ACC112 (cell line): ENCODE data around the gene ZNF862.
"Not testable (repeated sequence)": the region's sequence is repeated elsewhere in the genome, so short reads cannot be mapped to it uniquely, and the experiment has no call there.

Experiments used
- H2AFZ ChIP-seq: fragments of 200-600 bp; sonication (generic); one replicate; pipeline ENCODE4 v1.6.0; 2017; ENCODE audit warnings: antibody characterized with exemption, low read length; ENCODE audit not compliant: unreplicated experiment
- H3K27ac ChIP-seq: fragments of 200-600 bp; sonication (generic); 2 replicates; pipeline ENCODE4 v1.5.1; 2014; ENCODE audit warnings: low read depth, mild to moderate bottlenecking, antibody characterized with exemption, low read length, moderate library complexity
- H3K27me3 ChIP-seq: fragments of 200-600 bp; sonication (generic); 2 replicates; pipeline ENCODE4 v1.6.1; 2014; ENCODE audit warnings: mild to moderate bottlenecking, antibody characterized with exemption, low read length, moderate library complexity, mixed read lengths; ENCODE audit not compliant: insufficient read depth
- H3K36me3 ChIP-seq: fragments of 200-600 bp; sonication (generic); 2 replicates; pipeline ENCODE4 v1.6.1; 2016; ENCODE audit warnings: mild to moderate bottlenecking, antibody characterized with exemption, low read length, moderate library complexity, mixed read lengths; ENCODE audit not compliant: insufficient read depth
- H3K4me1 ChIP-seq: fragments of 200-600 bp; sonication (generic); one replicate; pipeline ENCODE4 v1.6.1; 2016; ENCODE audit warnings: low read length, mixed read lengths; ENCODE audit not compliant: insufficient read depth, unreplicated experiment, control insufficient read depth
- H3K4me3 ChIP-seq: fragments of 200-600 bp; sonication (generic); 2 replicates; pipeline ENCODE4 v1.5.1; 2014; ENCODE audit warnings: mild to moderate bottlenecking, low read depth, low read length
- H3K79me2 ChIP-seq: fragments of 200-600 bp; sonication (generic); one replicate; pipeline ENCODE4 v1.6.0; 2016; ENCODE audit warnings: low read length; ENCODE audit not compliant: control insufficient read depth, unreplicated experiment, insufficient read depth

Gene ZNF862

DNA sequence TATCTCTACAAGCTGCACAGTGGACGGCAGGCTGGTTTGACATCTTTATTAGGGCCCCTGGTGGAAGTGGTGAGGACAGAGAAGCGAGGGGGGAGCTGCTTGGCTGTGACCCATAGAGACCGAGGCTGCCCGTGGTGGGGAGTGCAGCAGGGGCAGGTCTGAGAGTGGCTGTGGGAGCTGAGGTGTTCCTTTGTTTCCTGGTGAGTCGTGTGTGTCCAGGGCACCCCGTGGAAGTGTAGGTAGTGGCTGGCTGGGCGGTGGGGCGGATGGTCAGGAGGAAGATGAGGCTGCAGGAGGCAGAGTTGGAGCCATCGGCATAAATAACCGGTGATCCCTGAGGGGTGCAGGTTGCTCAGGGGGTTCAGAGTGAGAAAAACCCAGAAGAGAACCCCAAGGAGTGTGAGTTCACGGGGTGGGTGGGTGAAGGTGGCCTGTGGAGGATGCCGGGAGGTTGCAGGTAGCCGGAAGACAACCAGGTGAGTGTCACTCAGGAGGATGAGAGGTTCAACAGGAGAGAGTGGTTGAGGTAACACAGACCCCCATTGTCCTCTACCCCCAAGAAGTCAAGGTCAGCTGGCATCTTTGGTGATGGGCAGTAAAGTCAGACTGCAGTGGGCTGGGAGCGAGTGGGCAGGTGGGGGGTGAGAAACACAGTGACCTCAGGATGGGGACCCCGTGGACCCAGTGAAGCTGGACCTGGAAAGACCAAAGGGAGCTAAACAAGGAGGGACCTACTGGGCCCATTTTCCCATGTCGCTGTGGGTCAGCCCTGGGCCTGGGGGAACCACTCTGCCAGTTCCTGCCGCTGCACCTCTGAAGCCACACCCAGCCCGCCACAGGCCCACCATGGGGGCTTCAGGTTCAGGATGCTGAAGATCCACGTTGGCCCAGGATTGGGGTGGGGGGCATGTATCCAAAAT lies 43.4 kb downstream of the ZNF862 start:
- Histone ChIP-seq H3K27ac (no peak overlapping the region), H3K79me2 (no peaks in the 10 kb centered on the region), H3K27me3 (peaks cover 5% of the 10 kb centered on the region; the same call in 1 of the 2 replicates), H3K4me3 (no peak overlapping the region), H3K36me3 (no peaks in the 10 kb centered on the region), H3K4me1 (peaks cover 6% of the 10 kb centered on the region), H2AFZ (no peak overlapping the region)

DNA sequence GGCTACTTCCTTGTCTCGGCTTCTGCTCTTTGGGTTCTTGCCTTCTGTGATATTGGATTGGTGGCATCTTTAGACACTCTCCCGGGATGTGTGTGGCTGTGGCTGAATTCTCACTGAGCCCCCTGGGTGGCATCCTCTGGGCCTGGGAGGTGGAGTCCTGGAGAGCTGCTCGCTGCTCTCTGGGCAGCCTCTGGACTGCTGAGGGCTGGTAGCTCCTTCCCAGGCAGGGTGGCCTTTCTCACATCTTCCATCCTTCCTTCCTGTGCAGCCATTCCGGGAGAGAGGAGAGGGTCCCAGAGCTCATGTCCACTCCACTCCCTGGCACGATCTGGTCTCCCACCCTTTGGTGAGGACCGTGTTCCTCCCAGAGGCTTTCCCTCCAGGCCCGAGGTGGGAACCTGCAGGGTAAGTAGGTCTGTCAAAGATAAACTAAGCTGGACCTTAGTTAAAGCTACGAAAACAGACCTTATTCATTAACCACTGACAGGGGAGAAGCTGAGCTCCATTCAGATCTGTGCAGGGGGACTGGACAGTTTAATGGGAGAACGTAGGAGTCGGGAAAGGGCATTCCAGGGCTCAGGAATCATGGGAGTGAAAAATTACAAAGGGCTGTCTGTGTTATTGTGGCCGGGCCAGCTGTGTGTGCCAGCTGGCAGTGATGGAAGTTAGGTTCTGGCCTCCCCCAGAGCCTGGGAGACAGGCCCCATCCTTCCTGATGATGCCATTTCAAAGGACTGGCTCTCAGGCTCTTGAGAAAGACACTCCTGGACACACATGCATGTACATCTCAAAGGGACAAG lies 44.3 kb downstream of the ZNF862 start:
- no peaks in the 10 kb centered on the region for H3K36me3 ChIP-seq
- H3K27ac ChIP-seq = no peak overlapping the region
- no peak overlapping the region for H2AFZ ChIP-seq
- no peak overlapping the region for H3K4me3 ChIP-seq
- peaks cover 6% of the 10 kb centered on the region for H3K4me1 ChIP-seq
- H3K79me2 ChIP-seq = no peaks in the 10 kb centered on the region
- peaks cover 5% of the 10 kb centered on the region; the same call in 1 of the 2 replicates for H3K27me3 ChIP-seq

GRCh38 chr7:149883048-149883438 lies 44.9 kb downstream of the ZNF862 start:
- Histone ChIP-seq H3K79me2 (no peaks in the 10 kb centered on the region), H3K4me1 (peaks cover 6% of the 10 kb centered on the region), H3K4me3 (no peak overlapping the region), H3K27me3 (peaks cover 5% of the 10 kb centered on the region; the same call in 1 of the 2 replicates), H2AFZ (no peak overlapping the region), H3K27ac (no peak overlapping the region), H3K36me3 (no peaks in the 10 kb centered on the region)

- Histone ChIP-seq H3K79me2 (no peaks in the 10 kb centered on the region), H3K36me3 (no peaks in the 10 kb centered on the region), H2AFZ (no peak overlapping the region), H3K27ac (no peak overlapping the region), H3K4me1 (peaks cover 6% of the 10 kb centered on the region), H3K27me3 (peaks cover 5% of the 10 kb centered on the region; the same call in 1 of the 2 replicates), H3K4me3 (no peak overlapping the region)
These were observed 45.3 kb downstream of the ZNF862 start for GRCh38 chr7:149883452-149883861.

DNA sequence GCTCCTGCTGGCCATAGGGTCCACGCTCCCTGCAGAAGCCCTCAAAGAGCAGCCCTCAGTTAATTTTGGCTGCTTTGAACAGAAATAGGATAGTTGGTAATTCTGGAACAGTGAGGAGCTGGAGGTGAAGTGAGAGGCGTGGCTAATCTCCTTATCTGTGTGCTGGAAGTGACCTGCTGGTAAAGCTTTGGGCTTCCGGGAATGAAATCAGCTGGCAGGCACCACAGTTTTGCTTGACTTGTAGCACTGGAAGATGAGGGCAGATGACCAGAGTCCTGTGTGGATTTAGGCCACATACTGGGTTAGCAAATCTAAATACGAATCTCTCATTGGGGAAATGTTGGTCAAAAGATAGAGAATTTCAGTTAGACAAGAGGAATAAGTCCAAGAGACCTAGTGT lies 45.8 kb downstream of the ZNF862 start:
- no peaks in the 10 kb centered on the region for H3K79me2 ChIP-seq
- H3K36me3 ChIP-seq = no peaks in the 10 kb centered on the region
- no peak overlapping the region for H3K27ac ChIP-seq
- H3K4me3 ChIP-seq = no peak overlapping the region
- peaks cover 6% of the 10 kb centered on the region for H3K4me1 ChIP-seq
- H2AFZ ChIP-seq = no peak overlapping the region
- H3K27me3 ChIP-seq = peaks cover 6% of the 10 kb centered on the region; the same call in 1 of the 2 replicates

DNA sequence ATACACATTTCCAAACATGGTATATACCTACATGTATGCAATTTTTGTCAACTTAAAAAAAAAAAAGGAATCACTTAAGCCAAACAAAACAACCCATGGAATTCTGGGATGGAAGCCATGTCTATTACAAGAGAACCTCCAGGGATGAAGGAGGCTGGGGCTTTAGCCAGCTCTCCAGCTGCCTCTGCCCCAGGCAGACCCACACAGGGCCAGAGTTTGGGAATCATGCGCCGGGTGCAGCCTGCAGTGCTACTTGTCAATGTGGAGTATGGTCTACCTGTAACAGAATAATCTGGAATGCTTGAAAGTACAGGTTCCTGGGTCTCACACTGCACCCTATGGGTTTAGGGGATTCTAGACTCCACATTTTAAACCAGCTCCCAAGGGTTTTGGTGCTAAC lies 46.4 kb downstream of the ZNF862 start:
- Histone ChIP-seq H2AFZ (no peak overlapping the region), H3K4me3 (no peak overlapping the region), H3K36me3 (no peaks in the 10 kb centered on the region), H3K27me3 (peaks cover 9% of the 10 kb centered on the region; the same call in 1 of the 2 replicates), H3K27ac (no peak overlapping the region), H3K4me1 (peaks cover 6% of the 10 kb centered on the region), H3K79me2 (no peaks in the 10 kb centered on the region)

DNA sequence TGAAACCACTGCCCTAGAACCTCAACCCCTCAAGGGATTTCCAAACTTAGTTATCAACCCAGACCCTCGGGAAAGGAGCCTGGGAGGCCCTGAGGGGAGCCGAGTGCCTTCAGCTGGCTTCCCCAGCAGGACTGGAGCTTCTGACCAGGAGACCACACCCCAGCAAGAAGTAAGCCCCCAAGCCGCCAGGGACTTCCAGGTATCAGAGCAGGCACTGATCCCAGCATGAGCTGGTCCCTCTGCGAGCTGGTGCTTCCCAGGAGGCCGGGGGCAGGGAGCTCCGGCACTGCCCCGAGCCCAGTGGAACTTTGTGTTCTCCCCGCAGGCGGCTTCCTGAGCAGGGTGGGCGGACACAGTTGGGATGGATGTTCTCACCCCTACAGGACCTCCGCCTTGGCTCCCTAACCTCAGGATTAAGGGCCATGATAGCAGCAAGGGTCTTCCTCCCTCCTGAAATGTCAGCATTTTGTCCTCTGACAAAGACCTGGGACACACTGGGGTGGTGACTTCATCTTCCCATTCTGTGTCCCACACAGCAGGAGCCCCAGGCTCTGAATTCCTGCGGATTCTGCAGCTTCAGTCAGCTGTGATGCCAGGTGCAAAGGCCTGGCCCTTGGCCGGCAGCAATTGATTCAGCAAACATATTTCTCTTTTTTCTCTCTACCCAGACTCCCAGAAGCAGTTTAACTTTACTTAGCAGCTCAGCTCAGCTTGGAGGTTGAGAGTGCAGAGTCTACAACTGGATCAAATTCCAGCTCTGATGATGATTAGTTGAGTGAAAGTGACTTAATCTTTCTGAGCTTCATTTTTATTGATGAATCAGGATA lies 47.2 kb downstream of the ZNF862 start:
- no peak overlapping the region for H3K4me3 ChIP-seq

GRCh38 chr7:149886018-149886415 lies 47.8 kb downstream of the ZNF862 start:
- H3K27ac ChIP-seq = no peak overlapping the region
- H3K27me3 ChIP-seq = peaks cover 9% of the 10 kb centered on the region; the same call in 1 of the 2 replicates
- no peak overlapping the region for H2AFZ ChIP-seq
- no peaks in the 10 kb centered on the region for H3K79me2 ChIP-seq
- no peaks in the 10 kb centered on the region for H3K36me3 ChIP-seq
- H3K4me3 ChIP-seq = no peak overlapping the region
- H3K4me1 ChIP-seq = peaks cover 6% of the 10 kb centered on the region

More for the DNA sequence above, 47.2 kb downstream of the ZNF862 start:
- H3K36me3 ChIP-seq = no peaks in the 10 kb centered on the region
- H3K27ac ChIP-seq = no peak overlapping the region
- no peak overlapping the region for H2AFZ ChIP-seq
- peaks cover 6% of the 10 kb centered on the region for H3K4me1 ChIP-seq
- peaks cover 9% of the 10 kb centered on the region; the same call in 1 of the 2 replicates for H3K27me3 ChIP-seq
- H3K79me2 ChIP-seq = no peaks in the 10 kb centered on the region

GRCh38 chr7:149887311-149887710 lies 49.1 kb downstream of the ZNF862 start:
- no peaks in the 10 kb centered on the region for H3K79me2 ChIP-seq
- H3K4me3 ChIP-seq = no peak overlapping the region
- peaks cover 9% of the 10 kb centered on the region; the same call in 1 of the 2 replicates for H3K27me3 ChIP-seq
- H3K36me3 ChIP-seq = no peaks in the 10 kb centered on the region
- no peak overlapping the region for H3K27ac ChIP-seq
- H3K4me1 ChIP-seq = peaks cover 6% of the 10 kb centered on the region
- H2AFZ ChIP-seq = no peak overlapping the region

GRCh38 chr7:149890715-149891114 lies 52.5 kb downstream of the ZNF862 start:
- not testable (repeated sequence) for H3K36me3 ChIP-seq, H3K27ac ChIP-seq, H3K4me3 ChIP-seq, H3K27me3 ChIP-seq, H3K79me2 ChIP-seq, H3K4me1 ChIP-seq, H2AFZ ChIP-seq
